GM21367 (cell line): ENCODE results near the gene NRIP1.
A peak's percentile ranks its signal among the peaks of the same experiment; 100 is the strongest.

Experiments
- ATAC-seq: cut with Tn5 transposase; IDR thresholded peaks from one replicate; pipeline ENCODE4 v1.9.1; 2021; ENCODE audit not compliant: unreplicated experiment

NRIP1 gene, protein sequence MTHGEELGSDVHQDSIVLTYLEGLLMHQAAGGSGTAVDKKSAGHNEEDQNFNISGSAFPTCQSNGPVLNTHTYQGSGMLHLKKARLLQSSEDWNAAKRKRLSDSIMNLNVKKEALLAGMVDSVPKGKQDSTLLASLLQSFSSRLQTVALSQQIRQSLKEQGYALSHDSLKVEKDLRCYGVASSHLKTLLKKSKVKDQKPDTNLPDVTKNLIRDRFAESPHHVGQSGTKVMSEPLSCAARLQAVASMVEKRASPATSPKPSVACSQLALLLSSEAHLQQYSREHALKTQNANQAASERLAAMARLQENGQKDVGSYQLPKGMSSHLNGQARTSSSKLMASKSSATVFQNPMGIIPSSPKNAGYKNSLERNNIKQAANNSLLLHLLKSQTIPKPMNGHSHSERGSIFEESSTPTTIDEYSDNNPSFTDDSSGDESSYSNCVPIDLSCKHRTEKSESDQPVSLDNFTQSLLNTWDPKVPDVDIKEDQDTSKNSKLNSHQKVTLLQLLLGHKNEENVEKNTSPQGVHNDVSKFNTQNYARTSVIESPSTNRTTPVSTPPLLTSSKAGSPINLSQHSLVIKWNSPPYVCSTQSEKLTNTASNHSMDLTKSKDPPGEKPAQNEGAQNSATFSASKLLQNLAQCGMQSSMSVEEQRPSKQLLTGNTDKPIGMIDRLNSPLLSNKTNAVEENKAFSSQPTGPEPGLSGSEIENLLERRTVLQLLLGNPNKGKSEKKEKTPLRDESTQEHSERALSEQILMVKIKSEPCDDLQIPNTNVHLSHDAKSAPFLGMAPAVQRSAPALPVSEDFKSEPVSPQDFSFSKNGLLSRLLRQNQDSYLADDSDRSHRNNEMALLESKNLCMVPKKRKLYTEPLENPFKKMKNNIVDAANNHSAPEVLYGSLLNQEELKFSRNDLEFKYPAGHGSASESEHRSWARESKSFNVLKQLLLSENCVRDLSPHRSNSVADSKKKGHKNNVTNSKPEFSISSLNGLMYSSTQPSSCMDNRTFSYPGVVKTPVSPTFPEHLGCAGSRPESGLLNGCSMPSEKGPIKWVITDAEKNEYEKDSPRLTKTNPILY (N-terminal part only)

GRCh38 chr21:15064576-15065391 is at the start of gene NRIP1:
Gene NRIP1, minus strand, starts transcription at chr21:15065000. Its CDS starts 96,808 bp downstream, at chr21:14968192.
- peak; percentile 69 for ATAC-seq

DNA sequence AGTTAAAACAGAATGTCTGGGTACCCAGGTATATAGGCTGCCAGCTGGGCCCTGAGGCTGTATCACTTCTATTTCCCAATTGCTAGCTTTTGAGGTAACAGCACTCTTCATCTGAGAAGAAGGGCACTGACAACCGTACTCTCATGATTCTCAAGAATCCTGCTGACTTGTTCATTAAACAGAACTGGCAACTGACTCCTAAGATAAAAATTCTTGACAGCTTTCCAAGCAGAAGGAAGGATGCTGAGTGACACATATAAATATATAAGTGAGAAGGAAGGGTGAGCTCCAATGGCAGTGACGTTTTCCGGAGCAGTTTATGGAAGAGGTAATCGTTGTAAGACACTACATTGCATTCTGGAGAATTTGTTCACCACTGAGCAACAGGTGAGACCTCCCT is 48.1 kb upstream of the NRIP1 start:
- ATAC-seq = no peak

- no peak for ATAC-seq
These were observed 44.0 kb upstream of the NRIP1 start for GRCh38 chr21:15108801-15109200.

DNA sequence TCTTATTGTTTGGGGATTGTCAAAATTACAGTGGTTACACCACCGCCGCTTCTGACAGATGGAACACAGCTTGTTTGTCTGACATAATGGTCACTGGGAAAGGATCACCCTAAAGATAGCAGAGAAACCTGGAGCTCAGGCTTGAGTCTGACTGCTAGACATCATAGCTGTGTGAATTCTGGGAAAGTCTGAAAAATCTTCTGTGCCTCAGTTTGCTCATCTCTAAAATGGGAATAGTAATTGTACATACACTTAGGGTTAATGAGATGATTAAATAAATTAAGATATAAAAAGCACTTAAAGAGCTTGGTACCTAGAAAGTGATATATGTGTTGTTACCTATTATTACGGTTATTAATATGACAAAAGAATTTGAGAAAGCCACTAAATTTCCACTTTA is 39.7 kb upstream of the NRIP1 start:
- no peak for ATAC-seq

DNA sequence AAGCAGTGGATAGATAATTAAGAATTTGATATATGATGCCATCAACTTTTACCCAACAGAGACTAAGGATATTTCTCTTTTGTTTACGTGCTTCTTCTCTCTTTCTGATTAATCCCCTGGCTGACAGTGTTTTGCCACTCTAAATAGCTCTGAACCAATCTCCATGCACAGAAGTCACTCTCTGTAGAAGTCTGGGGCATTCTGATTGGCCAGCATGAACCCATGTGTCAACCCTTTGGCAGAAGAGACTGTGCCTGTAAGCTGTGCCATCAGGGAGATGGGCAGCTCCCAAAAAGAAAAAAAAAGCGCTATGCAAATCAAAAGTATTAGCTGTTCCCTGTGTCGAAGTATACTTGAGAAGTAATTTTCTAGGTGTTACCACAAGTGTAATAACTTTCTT is 34.1 kb upstream of the NRIP1 start:
- no peak for ATAC-seq

DNA sequence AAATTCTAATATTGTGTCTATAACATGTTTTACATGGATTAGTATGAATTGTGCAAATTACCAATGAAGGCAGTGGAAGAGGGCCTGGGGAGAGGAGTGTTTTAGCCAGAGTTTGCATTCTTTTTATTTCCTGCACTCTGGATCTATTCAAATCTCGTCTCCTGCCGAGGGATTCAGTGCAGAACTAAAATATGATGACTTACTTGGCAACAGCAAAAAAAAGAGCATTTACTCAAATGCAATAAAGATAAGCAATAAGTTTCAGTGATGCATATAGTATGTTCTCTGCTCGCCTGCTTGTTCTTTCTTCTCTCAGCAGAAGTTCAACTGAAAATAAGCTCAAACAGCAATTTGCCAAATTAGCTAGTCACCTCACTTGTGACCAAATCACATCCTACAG is 33.4 kb upstream of the NRIP1 start:
- no peak for ATAC-seq

GRCh38 chr21:15097580-15097979 is 32.8 kb upstream of the NRIP1 start:
- ATAC-seq = no peak

DNA sequence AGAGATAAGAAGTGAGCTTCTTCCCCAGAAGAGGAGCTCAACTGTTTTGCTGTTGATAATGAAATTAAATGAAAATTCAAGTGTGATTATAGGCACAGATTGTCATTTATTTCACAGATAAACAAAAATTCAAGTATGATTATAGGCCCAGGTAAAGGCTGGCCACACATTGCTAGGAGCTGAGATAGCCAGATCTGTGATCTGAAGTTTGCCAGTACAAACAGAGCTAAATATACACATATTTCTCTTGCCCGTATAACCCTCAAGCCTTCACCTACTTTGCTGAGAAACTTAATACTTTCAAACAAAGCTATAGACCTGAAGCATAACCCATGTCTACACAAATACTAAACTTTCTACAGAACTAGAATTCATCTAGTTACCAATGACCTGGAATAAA is 31.3 kb upstream of the NRIP1 start:
- ATAC-seq = no peak

DNA sequence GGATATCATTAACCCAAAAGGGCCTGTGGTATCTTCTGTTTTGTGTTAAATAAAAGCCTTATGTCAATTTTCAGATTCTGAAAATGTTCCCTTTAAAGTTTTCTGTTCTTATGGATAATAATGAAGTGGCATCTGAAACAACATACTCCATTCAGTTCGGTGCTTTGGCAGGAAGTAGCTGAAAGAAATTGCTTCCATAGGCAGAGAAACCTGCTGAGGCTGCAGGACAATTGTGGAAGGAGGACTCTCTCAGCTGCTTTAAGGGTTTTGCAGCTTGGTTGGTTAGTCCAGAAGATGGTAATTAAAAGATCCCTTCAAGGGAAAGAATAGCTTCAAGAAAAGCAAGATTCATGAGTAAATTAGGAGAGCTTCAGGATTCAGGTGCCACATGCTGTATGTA is 30.5 kb upstream of the NRIP1 start:
- ATAC-seq = no peak

- no peak for ATAC-seq
These were observed 29.9 kb upstream of the NRIP1 start for GRCh38 chr21:15094706-15095105.

- ATAC-seq = no peak
These were observed 28.4 kb upstream of the NRIP1 start for GRCh38 chr21:15093216-15093615.

DNA sequence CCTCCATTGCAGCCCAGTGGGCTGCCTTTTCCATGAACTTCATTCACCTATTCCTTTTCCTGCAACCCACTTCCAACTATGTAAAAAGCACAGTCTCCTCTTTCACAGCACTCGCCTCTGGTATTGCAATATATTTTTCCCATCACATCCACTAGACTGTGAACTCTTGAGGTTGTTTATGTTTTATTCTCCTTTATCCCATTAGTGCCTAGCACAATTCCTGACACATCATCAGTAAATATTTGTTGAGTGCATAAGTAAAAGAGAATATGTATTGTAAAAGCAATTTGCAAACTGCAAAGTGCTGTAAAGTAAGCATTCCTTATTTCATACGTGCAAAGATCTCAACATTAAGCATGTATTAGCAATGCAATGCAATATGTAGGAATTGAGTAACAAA is 27.9 kb upstream of the NRIP1 start:
- no peak for ATAC-seq

- ATAC-seq = no peak
These were observed 25.6 kb upstream of the NRIP1 start for GRCh38 chr21:15090390-15090789.

DNA sequence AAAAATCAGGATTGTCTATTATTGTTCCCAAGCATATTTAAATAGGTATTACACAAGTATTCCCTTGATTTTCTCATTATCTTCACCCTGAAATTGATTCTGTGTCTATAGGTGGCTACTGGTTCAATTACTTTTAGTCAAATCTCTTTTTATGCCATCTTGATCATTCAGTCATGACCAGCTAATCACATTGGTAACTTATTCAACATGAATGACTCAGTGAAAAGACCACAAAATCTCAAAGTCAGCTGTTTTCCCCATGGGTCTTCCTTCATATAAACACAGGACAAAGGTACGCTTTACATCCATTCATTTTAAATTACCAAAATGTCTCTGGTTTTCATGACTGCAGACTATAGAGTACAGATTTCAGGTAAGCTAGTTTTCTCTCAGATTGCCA is 23.7 kb upstream of the NRIP1 start:
- no peak for ATAC-seq

GRCh38 chr21:15084668-15085067 is 19.9 kb upstream of the NRIP1 start:
- no peak for ATAC-seq

DNA sequence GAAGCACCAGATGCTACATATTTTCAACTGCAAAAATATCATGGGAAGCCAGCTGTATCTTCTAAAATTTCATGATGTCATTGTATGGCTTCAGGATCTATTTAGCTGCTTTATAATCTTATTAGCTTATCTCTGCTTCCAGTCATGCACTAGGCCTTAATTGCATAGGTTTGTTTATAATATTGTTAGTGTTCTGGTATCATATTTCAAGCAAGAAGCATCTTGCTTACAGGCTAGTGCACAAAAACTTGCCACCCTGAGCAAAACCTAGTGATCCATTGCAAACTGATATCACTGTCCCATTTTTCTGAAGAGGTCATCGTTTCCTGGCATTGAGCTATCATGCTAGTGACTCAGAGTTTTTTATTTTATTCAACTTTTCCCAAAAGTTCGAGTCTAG is 15.7 kb upstream of the NRIP1 start:
- ATAC-seq = no peak

- ATAC-seq = no peak
These were observed 14.5 kb upstream of the NRIP1 start for GRCh38 chr21:15079269-15079668.

DNA sequence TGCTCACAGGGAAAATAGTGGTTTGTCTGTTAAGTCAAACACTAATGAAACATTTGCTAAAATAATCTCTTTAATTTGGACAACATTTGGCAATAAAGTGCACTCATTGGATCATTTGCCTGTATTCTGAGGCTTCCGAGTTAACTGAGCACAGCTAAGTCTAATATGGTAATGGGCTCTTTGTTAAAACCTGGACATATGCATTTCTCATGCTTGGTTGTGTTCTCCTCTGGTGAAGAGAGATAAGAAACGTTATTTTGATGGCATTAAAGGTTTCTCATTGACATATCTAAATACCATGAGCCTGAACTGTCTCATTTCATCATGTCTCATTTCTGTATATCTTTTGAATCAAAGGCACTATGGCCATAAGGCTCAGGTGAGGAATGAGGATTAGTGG is 13.4 kb upstream of the NRIP1 start:
- ATAC-seq = no peak

GRCh38 chr21:15077529-15078145 is 12.8 kb upstream of the NRIP1 start:
- no peak for ATAC-seq

- no peak for ATAC-seq
These were observed 11.9 kb upstream of the NRIP1 start for GRCh38 chr21:15076730-15077129.
